Epithelial cell of esophagus (primary cell): ENCODE measurements around the gene PLEKHM3.

Source experiments
- DNase-seq: peaks from one replicate; pipeline ENCODE4 v3.0.0; 2010; ENCODE audit warnings: low read depth
- H3K4me3 ChIP-seq: 2 replicates; pipeline ENCODE4 v1.5.1; 2011; ENCODE audit warnings: mild to moderate bottlenecking, low read length, control low read depth
- CTCF ChIP-seq: IDR thresholded peaks from 2 replicates; pipeline ENCODE4 v1.5.1; 2011; ENCODE audit warnings: low read depth, mild to moderate bottlenecking, low read length, control low read depth, inconsistent platforms; ENCODE audit not compliant: insufficient read depth; ENCODE audit errors: missing control alignments

Gene PLEKHM3

GRCh38 chr2:207782238-207783030 lies 242.9 kb downstream of the PLEKHM3 start:
- no peak for TF ChIP-seq CTCF
- H3K4me3 ChIP-seq, result no peak overlapping the region
- peak; percentile 43 for DNase-seq

GRCh38 chr2:207779523-207779922 lies 245.8 kb downstream of the PLEKHM3 start:
- TF ChIP-seq CTCF, result no peak
- DNase-seq, result no peak
- no peak overlapping the region for H3K4me3 ChIP-seq

- no peak overlapping the region for H3K4me3 ChIP-seq
- DNase-seq, result no peak
- TF ChIP-seq CTCF, result no peak
Measured at GRCh38 chr2:207778298-207778882, 246.9 kb downstream of the PLEKHM3 start.

- TF ChIP-seq CTCF, result no peak
- no peak for DNase-seq
- no peak overlapping the region for H3K4me3 ChIP-seq
Measured at GRCh38 chr2:207777124-207777523, 248.2 kb downstream of the PLEKHM3 start.

GRCh38 chr2:207775473-207775872 lies 249.9 kb downstream of the PLEKHM3 start:
- no peak for TF ChIP-seq CTCF
- DNase-seq, result no peak

GRCh38 chr2:207772844-207773205 lies 252.5 kb downstream of the PLEKHM3 start:
- TF ChIP-seq CTCF, result no peak
- no peak for DNase-seq
- no peak overlapping the region for H3K4me3 ChIP-seq

More at GRCh38 chr2:207775473-207775872, 249.9 kb downstream of the PLEKHM3 start:
- H3K4me3 ChIP-seq, result no peak overlapping the region
